ENCODE results near the gene TEDC2. TPM values are rescaled to one million over a fixed set of nuclear protein-coding genes. Genes with fewer than 3 reads are reported as not detected.
"Not testable (repeated sequence)": the region's sequence is repeated elsewhere in the genome, so short reads cannot be mapped to it uniquely, and the experiment has no call there.

Gene TEDC2
- polyA plus RNA-seq, 4 donors = 8.0 to 13.8 (median 9.1) TPM

DNA sequence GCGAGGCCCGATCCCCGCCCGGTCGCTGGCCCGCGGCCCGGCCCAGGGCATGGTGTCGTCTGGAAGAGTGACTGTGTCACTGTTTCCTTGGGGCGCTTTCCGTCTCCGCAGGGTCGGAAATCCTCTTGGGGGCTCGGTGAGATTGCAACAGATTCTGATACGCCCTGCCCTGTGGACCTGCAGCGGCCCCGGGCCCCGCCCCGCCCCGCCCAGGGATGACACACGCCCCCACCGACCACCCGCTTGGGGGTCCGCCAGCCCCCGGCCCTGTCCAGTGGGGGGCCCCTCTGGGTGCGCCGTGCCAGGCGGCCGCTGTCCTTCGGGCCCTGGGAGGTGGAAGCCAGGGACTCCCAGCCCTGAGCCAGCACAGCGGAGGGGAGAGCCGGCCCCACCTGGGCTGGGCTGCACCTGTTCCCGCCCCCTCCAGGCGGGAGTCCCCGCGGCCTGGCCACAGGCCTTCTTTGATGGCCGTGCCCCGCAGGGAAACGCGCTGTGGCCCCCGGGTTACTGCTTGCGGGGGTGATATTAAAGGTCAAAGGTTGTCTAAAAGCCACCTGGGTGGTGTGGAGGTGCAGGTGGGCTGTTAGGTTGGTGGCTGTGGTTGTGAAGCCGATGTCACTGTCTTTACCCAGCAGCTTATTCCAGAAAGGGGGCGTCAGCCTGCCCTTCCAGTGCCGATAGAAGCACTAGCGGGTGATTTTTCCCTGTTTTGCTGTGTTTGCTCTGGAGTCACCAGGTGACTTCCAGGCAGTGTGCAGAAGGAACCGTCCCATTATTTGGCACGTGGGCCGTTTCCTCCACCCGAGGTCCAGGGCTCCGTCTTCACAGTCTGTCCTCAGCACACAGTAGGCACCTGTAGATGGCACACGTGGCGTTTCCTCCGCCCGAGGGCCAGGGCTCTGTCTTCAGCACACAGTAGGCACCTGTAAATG is 15.8 kb downstream of the TEDC2 start:
- no peak for DNase-seq (ENCODE audit: low read depth in 4 of 4, low spot score in 3 of 4)

GRCh38 chr16:2476345-2476720 is 16.4 kb downstream of the TEDC2 start:
- no peak for DNase-seq (ENCODE audit: low read depth in 4 of 4, low spot score in 3 of 4)

- no peak for DNase-seq (ENCODE audit: low read depth in 4 of 4, low spot score in 3 of 4)
These were observed 16.8 kb downstream of the TEDC2 start for GRCh38 chr16:2476741-2477140.

- no peak for DNase-seq (ENCODE audit: low read depth in 4 of 4, low spot score in 3 of 4)
These were observed 17.4 kb downstream of the TEDC2 start for GRCh38 chr16:2477327-2477726.

- no peak for DNase-seq (ENCODE audit: low read depth in 4 of 4, low spot score in 3 of 4)
These were observed 18.4 kb downstream of the TEDC2 start for GRCh38 chr16:2478279-2478678.

DNA sequence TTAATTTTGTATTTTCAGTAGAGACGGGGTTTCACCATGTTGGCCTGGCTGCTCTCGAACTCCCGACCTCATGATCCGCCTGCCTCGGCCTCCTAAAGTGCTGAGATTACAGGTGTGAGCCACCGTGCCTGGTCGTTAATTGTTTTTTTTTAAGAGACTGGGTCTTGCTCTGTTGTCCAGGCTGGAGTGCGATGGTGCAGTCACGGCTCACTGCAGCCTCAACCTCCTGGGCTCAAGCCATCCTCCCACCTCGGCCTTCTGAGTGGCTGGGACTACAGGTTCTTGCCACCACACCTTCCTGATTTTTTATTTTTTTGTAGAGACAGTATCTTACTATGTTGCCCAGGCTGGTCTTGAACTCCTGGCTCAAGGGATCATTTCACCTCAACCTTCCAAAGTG is 20.1 kb downstream of the TEDC2 start:
- not testable (repeated sequence) for DNase-seq (ENCODE audit: low read depth in 4 of 4, low spot score in 3 of 4)

GRCh38 chr16:2480948-2481347 is 21.0 kb downstream of the TEDC2 start:
- DNase-seq (ENCODE audit: low read depth in 4 of 4, low spot score in 3 of 4) = no peak

- no peak for DNase-seq (ENCODE audit: low read depth in 4 of 4, low spot score in 3 of 4)
These were observed 21.8 kb downstream of the TEDC2 start for GRCh38 chr16:2481676-2482075.

- no peak for DNase-seq (ENCODE audit: low read depth in 4 of 4, low spot score in 3 of 4)
These were observed 22.3 kb downstream of the TEDC2 start for GRCh38 chr16:2482249-2482648.

DNA sequence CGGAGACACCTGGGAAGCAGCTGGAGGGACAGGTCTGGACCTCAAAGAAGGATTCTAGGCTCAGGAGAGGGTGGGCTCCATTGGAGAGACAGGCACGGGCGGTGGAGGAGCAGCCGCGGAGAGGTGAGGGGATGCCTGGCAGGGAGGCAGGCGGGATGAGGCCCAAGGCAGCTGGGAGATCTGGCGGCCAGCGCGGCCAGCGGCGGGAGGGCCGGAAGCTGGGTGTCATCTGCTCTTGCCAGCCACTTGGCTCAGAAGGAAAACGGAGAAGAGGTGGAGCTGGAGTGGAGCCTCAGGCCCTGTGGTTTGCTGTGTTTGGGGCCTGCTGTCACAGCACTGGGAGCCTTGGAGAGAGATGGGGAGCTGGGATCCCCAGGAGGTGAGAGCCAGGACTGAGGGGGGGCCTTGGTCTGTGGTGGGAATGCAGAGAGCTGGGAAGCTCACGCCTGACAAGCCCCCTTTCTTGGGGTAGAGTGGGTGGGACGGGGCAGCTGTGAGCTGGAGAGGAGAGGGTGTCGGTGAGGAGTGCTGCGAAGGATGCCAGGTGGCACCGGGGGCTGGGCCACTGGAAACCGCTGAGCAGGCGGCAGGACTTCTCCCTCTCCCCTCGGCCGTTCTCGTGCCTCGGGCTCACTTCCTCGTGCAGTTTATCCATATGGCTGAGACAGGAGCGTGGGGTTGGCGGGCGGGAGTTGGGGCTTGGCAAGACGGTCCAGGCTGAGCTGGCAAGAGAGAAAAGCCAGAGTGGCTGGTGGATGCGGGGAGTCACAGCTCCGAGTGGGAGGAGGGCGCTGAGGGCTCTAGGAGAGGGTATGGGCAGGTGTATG is 23.0 kb downstream of the TEDC2 start:
- no peak for DNase-seq (ENCODE audit: low read depth in 4 of 4, low spot score in 3 of 4)

DNA sequence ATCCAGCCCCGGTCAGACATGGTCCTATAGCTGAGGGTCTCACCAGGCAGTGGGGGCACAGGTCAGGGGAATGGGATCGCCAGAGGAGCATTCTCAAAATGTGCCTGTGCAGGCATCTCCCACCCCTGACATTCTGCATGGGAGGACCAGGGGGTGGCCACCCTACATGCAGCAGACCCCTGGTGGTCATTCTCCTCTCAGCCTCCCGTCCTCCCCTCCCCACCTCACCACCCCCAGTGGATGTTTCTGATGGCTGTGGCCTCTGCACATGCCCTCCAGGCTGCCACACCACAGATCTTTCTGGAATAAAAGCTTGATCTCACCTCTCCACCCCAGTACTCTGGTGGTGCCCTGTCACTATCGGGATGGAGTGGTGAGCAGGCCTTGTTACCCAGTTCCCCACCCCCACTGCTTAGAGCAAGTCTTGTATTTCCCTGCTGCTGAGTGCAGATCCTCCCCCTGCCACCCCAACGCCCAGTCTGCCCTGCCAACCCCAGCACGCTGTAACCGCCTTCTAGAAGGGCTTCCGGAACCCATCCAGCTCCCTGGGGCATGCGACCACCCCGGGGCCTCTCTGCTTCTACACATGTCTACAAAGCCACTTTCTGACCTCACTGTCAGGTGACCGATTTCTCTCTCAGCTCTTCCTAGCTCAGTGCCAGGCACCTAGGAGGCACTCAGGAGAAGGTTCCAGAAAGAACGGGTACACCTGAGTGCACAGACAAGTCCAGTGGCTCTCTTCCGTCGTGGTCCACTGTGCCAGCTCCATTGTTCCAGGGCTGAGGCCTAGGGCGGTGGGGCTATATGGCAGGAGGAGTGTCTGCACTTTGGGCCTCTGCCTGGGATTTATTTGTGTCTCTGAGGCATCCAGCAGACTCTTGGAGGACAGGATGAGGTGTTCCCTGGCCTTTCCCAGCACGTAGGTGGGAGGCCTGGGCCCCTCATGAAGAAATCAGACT is 24.3 kb downstream of the TEDC2 start:
- no peak for DNase-seq (ENCODE audit: low read depth in 4 of 4, low spot score in 3 of 4)

- DNase-seq (ENCODE audit: low read depth in 4 of 4, low spot score in 3 of 4) = no peak
These were observed 25.1 kb downstream of the TEDC2 start for GRCh38 chr16:2484898-2485508.

DNA sequence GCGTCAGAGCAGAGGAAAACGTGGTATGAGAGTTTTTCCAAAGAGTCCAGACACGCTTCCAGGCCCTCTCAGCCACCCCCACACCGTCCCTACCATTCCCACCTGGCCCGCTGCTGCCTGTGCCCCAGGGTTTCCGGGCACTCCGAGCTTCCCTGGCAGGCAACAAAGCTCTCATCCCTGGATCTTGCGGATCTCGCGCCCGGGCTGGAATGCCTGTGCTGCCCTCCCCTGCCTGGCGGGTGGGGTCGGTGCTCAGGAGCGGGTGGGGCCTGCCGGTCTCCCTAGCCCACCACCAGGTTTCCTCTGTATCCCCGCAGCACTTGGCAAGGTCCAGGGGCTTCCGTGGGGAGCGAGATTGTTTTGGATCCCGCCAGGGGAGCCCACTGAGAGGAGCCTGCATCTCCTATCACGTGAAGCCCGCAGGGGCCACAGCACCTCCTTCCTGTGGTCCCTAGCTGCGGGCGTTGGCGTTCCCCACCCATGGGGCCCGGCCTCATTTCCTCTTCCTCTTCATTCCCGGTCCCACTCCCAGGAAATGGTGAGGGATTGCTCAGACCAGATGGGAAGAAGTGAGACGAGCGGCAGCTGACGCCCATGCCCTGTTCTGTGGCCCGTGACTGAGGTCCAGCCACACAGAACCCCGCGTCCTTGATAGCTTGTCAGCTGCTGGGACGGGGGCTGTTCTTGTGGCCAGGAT is 26.1 kb downstream of the TEDC2 start:
- DNase-seq (ENCODE audit: low read depth in 4 of 4, low spot score in 3 of 4) = no peak

DNA sequence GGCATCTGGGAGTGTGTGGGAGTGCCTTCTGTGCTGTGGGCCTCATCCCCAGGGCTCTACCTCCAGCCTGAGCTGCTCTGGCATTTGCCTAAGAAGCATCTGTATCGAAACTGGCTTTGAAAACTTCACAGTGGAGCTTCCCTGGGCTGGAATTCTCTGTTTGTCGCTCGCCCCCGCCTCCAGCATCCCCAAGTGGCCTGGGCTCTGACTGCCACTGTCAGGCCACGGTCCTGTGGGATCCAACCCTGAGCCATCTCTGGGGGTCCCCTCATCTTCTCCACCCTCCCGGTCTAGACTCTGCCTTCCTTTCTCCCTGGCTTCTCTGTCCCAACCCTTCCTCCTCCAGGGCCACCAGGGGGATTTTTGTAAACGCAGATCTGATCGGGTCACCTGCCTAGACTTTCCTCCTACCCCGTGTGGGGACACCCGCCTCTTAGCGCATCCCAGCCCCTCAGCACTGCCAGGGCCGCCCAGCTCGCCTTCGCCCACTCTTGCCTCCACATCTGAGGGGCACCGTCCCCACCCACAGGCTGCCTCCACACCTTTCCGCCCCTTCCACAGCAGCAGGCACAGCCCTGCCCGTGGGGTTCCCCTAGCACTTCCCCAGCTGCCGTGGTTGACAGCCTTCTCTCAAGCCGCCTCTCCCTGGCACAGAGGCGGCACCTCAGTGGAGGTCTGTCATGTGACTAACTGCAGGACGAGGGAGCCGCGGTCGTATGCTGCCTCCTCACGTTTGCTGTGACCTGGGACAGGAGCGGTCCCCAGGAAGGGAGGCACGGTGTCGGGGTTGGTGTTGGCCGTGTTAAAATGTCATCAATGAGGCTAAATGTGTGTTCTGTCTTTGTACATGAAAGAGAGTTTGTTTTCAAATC is 27.0 kb downstream of the TEDC2 start:
- no peak for DNase-seq (ENCODE audit: low read depth in 4 of 4, low spot score in 3 of 4)

DNA sequence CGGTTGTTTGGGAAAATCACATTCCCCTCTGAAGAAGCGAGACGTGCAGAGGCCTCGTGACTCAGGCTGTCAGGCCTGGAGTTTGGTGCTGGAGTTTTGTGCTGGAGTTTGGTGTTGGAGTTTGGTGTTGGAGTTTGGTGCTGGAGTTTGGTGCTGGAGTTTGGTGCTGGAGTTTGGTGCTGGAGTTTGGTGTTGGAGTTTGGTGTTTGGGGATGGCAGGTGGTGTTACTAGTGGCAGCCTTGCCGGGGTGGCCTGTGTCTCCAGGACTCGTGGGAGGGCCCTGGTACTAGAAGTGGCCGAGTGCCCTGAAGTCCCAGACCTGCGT is 27.6 kb downstream of the TEDC2 start:
- DNase-seq (ENCODE audit: low read depth in 4 of 4, low spot score in 3 of 4) = no peak

- no peak for DNase-seq (ENCODE audit: low read depth in 4 of 4, low spot score in 3 of 4)
These were observed 28.1 kb downstream of the TEDC2 start for GRCh38 chr16:2487903-2488531.

DNA sequence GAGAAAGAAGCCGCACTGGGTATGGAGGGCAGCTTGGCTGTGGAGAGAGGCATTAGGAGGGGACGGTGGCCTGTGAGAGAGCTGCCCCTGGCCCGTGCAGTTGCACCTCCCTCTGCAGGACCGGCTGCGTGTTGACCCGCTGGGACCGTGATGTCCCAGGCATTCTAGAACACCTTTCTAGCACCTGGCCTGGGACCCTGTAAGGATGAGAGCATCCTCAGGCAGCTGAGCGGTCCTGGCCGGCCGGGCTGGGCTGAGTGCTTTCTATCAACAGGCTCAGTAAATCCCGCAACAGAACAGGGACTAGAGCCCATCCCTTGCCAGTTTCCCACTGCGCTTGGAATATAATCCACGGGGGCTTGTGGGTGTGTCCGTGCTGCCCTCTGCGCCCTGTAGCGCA is 29.7 kb downstream of the TEDC2 start:
- DNase-seq (ENCODE audit: low read depth in 4 of 4, low spot score in 3 of 4) = no peak

Measured in right renal pelvis (tissue), 4 donors.